Caki2 (cell line): ENCODE results near the gene LCOR. TPM values are rescaled to one million over a fixed set of nuclear protein-coding genes. Genes with fewer than 3 reads are reported as not detected.

Experiments used
- DNase-seq: peaks from one replicate; pipeline ENCODE4 v3.0.0-alpha.2; 2015; ENCODE audit warnings: low read depth
- in situ Hi-C: cut with HindIII; loops from 2 replicates; pipeline ENCODE4 v1.10.0; 2016; ENCODE audit warnings: low sequenced_read_pairs, low pct_unique_long_range_greater_than_20kb, mixed read lengths
- total RNA-seq: library from RNA; depleted of rRNA; stranded (reverse); fragments of >200 nt; shearing (Covaris generic); gene quantifications from 2 replicates; pipeline ENCODE4 v1.2.3, GENCODE V29; 2014; ENCODE audit warnings: low replicate concordance

The LCOR gene
- total RNA-seq, 1 experiment from 2014 or later: 9.7 TPM

DNA sequence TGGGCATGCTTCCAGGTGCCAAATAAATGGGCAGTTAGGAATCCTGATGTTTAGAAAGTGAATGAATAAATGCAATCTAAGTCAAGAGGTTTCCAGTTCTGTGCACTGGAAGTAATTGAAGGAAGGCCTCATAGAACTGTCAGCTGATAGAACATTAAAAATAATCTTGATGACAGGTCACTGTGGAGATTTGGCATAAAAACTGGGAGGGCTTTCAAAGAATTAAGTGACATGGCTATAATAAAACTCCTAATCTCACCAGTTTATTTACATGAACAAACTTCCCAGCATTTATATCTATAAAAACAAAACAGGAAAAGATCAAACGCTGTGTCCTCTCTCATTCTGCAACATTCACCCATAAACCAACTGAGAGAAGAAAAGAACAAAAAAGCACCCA, 183.1 kb downstream of the LCOR start:
- in situ Hi-C loops: no loop called here
- DNase-seq: no peak

DNA sequence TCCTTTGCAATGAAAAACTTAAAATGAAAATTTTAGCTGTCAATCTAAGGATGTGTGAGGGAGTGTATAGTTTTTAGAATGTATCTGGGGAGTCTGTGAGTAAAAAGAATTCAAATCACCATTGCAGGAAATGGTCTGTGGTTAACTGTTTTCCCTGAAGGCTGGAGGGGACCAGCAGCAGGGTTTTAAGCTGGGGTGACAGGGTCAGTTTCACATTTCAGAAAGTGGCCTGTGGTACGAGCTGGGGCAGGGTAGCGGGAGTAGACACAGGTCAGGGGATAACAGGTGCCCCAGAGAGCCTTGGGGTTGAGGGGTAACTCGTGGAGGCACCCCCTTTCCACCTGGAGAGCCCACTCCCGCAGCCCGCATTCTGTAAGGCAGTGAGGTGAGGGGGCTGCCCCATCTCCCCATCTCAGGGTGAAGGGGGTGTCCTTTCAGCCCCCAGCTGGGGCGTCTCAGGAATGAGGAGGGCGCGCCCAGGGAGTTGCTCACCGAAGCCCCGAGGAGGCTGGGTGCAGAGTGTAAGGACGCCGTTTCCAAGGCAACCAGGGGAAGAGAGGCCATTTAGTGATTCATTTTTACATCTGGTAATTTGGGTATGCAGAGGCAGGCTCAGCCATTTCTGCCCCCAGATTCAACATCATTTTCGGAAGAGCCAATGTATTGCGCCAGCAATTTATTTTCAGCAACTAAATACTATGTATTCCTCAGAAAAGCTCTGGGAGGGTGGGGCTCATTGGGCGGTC, 184.8 kb downstream of the LCOR start:
- DNase-seq: no peak
- in situ Hi-C loops: no loop called here

DNA sequence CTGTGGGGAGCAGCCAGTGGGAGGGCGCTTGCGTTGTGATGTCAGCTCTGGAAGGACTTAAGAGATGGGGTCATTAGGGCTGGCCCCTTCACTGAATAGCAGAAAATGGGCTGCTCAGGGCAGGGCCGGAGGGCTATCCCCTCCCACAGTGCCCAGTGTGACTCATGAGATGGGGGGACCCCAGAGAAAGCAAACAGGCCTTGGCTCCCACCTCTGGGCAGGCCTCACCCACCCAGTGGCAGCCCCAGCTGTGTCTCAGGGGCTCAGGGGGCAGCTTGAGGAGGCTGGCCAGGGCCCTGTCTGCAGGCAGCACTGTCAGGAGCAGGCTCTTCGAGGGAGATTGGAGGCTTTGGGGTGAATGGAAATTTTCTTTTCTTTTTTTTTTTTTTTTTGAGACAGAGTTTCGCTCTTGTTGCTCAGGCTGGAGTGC, 185.4 kb downstream of the LCOR start:
- DNase-seq: no peak
- in situ Hi-C loops: no loop called here

DNA sequence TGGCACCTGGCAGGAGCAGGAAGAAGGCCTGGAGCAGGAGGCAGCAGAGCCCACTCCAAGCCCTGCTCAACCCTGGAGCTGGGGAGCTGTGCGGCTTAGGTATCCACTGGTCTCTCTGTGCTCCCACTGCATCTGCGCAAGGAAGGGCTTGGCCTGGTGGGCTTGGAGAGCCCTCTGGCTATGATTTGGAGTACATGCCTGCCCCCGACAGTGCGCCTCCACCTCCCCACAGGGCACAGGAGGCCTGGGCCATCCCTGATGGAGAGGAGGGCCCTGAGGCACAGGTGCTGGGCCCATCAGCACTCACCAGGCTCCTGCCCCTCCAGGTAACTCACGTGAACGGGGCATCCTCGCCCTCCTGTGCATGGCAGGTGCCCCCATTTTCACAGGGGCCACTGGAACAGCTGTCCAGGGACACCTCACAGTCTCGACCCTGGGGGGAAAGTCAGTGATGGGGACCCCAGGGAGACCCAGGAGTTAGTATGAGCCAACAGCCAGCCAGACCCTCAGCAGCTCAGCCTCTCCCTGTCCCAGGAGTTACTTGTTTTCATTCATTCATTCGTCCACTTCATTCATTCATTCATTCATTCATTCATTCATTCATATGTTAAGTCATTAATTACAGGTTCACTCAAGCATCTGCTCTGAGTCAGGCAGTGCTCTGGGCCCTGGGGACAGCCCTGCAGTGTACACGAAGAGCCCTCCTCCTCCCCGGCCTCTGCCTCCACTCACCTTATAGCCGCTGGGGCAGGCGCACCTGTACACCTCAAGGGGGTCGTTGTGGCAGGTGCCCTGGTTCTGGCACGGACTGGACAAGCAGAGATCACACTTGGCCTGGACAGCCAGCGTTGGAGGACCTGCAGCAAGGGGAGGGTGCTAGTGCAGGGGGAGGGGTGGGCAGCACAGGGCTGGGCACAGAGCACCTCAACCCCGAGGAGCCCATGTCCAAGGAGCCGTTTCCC, 186.4 kb downstream of the LCOR start:
- in situ Hi-C loops: no loop called here
- no peak for DNase-seq

DNA sequence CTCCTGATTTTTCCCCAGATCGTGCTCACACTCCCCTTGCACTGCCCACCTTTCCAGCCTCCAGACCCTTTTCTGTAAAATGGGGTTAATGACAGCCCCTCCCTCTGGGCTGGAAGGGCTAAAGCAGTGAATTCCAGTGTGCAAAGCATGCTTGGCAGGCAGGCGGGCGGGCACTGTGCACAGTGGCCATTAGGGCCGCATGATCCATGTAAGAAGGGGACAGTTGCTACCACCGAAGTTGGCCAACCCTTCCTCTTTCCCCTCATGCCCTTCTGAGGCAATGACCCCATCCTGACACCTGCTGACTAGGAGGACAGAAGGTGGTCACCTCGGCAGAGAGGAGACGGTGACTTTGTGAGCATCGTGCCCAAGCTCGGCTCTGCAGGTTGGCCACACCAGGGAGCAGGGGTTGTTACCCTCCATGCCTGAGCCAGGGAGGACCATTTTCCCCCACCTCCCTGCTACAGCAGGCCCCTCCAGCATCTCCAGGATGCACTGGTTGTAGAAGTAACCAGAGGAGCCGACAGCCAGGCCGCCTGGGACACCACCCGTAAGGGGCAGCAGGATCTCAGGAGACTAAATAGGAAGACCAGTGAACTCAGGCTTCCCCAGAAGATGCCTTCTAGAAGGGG, 187.2 kb downstream of the LCOR start:
- in situ Hi-C loops: no loop called here
- no peak for DNase-seq

DNA sequence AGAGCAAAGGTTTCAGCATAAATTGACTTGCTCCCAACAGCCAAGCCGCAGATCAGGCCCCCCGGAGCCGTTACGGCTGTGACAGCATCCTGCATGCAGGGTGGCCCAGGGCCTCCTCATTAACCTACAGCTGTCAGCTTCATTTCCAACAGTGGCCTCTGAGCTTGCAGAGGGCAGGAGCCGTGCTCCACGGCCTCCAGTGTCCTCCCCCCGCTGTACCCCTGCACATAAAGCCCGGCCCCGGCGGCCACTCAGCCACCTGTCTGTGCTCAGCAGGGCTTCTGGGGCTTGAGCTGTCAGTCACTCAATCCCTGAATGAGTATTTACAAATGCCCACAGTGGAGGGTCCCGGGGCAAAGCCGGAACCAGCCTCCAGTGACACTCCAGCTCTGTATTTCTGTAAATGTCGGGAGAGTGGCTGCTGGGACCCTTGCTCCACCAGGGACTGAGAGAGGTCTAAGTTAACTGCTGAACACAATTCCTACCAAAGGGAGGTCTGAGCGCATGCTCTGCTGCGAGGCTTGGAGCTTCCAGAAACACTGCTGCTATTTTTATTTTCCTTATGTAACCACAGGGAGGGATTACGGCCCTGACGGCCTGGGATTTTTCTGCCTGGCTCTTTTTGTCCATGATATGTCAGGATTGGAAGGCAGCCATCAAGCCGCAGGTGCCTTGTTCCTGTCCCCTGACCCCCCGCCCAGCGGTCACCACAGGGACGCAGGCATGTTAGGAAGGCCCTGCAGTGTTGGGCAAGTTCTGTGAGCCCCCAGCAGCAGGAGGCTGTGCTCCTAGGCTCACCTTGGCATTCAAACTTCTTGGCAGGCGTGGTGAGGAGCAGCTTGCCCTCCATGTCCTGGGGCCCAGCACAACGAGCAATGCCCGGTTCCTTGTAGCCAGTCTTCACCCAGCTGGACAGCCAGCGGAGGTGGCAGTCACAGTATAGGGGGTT, 188.6 kb downstream of the LCOR start:
- in situ Hi-C loops: no loop called here
- no peak for DNase-seq

DNA sequence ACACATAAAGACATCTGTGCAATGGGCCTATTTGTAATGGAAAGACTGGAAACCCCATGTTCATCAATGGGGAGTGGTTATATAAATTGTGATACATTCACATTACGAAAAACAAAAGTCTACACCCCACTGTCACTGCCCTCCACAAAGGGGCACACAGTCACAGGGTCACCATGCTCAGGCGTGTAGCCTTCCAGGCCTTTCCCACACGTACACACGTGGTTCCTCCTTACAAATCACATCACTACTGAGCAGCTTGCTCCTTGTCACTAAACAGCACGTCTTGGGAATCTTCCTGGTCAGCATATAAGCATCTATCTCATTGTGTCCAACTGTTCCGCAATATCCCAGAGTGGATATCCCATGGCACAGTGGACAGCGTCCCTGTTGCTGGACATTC, 190.5 kb downstream of the LCOR start:
- in situ Hi-C loops: no loop called here
- DNase-seq: no peak

DNA sequence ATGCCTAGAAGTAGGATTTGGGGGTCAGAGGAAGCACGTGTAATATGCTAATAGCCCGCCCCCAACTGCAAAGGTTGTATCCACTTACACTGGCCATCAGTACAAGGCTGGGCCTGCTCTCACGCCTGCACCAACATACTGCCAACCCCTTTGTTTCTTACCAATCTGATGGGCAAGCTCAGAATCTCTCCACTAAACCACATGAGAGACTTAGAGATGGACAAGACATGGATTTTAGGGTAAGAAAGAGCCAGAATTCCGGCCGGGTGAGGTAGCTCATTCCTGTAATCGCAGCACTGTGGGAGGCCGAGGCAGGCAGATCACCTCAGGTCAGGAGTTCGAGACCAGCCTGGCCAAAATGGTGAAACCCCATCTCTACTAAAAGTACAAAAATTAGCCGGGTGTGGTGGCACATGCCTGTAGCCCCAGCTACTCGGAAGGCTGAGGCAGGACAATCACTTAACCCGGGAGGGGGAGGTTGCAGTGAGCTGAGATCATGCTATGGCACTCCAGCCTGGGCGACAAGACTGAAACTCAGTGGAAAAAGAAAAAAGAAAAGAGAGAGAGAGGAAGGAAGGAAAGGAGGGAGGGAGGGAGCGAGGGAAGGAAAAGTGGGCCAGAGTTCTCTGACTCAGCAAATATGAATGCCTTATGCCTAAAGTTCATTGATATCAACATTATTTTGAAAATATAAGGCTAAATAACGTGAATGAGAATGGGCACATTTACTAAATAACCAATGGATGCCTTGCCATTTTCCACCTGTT, 191.5 kb downstream of the LCOR start:
- no peak for DNase-seq
- in situ Hi-C loops: no loop called here

DNA sequence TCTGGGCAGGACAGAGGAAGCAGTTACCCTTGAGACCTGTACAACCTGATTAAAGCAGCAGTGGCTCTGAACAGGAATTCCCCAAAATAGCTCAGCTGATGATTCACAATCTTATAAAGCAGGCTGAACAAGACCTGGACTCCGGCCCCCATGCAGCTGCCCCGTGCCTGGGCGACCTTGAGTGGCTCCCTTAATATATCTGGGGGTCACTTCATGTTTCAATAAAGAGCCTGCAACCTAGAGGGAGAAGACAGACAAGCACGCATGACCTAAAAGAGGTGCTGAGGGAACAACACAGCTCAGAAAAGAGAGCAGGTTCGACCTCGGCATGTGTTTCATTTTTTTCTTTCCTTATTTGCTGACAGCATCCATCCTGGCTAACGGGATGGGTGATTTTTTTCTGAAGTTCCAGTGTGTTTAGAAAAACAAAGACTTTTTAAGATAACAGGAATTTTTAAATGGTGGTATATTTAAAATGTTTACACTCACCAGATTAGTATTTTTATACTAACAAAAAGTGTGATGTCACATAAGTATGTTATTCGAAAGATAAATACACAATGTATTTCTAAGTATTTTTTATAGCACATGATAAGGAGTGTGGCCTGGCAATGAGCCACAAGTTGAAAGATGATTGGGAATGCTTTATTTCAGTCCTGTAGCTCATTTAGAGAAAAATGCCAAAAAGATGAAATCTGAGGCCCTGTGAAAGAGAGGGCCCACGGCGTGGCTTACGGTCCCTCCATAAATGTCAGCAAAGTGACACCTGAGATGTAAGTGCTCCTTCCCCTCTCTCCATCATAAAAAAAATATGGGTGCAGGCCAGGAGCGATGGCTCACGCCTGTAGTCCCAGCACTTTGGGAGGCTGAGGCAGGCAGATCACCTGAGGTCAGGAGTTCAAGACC, 192.3 kb downstream of the LCOR start:
- in situ Hi-C loops: no loop called here
- DNase-seq: peak; percentile 73

DNA sequence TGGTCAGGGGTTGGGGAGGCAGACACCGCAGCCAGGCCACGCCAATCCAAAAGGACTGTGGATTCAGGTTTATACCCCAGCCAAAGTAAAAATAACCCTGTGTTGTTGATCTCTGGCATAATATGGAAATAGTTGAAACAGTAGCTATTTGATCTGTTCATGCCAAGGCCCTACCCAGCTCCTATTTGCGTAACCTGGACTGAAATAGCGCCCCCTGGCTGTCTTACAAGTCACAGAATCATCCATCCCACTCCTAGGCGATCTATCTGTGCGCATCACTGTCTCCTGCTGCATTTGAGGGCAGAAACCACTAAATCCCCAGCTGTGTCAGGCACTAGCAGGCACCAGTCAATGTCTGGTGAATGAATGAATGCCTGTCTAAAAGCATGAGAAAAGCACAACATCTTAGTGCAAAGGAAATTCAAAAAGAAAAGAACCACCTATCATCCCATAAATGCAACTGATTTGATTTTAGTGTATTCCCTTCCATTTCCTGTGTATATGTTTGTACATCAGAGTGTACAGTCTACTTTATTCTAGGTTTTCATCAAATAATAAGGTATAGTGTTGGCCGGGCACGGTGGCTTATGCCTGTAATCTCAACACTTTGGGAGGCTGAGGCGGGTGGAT, 193.6 kb downstream of the LCOR start:
- DNase-seq: no peak
- in situ Hi-C loops: no loop called here

DNA sequence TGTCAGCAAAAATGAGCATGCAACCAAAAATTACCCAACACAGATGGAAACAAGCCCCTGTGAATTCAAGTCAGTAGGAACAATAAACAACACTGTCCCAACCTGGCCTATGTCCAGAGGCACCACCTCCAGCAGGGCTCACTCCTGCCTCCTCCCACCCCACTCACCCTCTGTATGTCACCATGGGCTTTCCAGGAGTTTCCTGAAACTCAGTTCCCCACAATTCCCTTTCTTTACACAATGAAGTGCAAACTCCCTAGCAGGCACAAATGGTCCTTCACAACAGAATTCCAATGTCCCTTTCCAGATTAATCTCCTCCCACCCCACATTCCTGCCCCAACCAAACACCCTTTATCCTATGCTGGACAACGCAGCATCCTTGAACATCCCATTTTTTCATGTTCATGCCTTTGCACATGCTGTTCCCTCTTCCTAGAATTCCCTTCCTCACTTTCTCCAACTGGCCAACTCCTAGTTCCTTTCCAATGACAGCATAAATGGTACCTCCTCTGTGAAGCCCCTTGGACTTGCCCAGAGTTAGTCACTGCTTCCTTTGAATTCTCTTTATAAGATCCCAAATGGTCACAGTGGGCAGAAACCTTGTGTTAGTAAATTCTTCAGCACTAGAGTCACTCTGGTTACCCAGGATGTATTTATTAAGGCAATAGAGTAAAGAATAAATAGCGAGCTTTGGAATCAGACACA, 196.2 kb downstream of the LCOR start:
- in situ Hi-C loops: no loop called here
- no peak for DNase-seq

DNA sequence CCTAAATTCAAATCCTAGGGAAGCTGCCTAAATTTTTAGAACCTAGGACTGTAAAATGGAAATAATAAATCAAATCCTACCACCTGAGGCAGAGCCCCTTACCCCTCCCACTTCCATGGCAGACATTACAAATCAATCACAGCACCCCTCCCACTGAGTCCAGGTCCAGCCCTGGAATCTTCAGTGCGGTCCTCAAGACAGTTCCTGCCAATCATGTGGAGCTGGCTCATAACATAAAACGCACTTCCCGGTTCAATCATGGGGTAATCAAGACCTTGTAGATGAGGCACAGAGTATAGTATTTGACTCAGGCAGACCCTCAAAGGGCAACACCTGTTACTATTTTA, 196.7 kb downstream of the LCOR start:
- in situ Hi-C loops: no loop called here
- DNase-seq: no peak

DNA sequence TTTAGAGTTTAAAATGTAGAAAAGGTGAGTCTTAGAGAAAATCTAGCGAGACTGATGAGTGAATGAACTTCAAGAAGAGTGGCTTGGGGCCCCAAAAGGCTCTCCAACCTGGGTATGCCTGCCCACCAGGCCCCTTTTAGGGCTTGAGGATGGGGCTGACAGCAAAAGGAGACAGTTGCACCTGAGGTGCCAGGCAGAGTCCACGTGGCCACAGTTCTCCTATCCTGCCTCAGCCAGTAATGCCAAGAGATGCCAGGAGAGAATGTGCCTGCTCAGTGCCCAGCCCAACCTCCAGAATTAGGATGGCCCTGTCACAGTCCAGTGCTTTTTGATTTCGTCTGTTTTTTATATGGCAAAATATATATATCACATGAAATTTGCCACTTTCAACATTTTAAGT, 197.2 kb downstream of the LCOR start:
- DNase-seq: no peak
- in situ Hi-C loops: no loop called here

DNA sequence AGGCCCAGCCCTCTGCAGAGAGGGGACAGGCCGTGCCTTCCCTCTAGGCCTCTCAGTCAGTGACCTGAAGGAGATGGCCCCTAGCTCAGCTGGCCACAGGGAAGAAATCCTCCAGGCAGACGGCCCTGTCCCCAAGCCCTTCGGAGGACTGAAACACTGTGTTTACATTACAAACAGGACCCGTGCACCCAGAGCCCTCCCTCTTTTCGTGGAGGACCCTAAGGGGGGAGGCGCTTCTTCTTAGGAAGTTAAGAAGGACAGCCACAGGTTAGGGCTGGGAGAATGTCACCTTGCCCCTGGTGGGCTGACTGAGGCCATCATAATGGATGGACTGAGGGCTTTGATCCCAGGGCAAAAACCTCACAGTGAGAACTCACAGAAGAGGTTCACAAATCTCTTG, 198.8 kb downstream of the LCOR start:
- in situ Hi-C loops: no loop called here
- DNase-seq: no peak

DNA sequence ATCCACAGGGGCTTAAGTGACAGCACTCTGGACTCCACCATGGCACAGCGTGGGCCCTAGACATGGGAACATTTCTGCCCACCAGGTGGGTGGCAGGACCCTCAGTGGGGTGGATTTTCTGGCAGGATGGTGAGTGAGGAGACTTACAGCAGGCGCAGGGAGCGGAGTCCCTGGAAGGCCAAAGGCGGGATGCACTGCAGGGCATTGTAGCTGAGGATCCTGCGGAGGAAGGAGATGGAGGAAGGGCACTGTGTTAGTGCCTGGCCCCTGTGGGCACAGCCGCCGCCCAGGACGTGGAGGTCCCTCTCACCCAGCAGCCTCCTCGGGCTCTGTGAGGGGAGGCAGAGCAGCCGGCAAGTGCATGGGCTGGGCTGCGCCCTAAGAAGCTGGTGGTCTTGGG, 199.4 kb downstream of the LCOR start:
- in situ Hi-C loops: no loop called here
- DNase-seq: no peak

DNA sequence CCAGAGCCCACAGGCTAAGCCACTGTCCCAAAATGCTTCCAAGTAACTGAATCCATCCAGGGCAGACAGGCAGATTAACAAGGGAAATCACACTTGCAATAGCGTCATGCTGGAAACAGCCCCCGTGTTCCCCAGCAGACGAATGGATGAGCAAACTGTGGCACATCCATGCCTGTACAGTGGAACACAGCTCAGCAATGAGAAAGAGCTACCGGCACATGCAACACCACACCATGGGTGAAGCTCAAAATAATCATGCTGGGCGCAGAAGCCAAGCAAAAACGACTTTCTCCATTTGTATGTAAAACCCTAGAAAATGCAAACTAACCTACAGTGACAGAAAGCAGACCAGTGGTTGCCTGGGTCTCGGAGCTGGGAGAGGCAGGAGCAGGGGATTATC, 200.5 kb downstream of the LCOR start:
- no peak for DNase-seq

More for the DNA sequence above, 200.5 kb downstream of the LCOR start:
- in situ Hi-C loops: no loop called here
